ENCODE results near the gene GLRX3. TPM values are rescaled to one million over a fixed set of nuclear protein-coding genes. Genes with fewer than 3 reads are reported as not detected.

The GLRX3 gene
- total and polyA plus RNA-seq, 2 of the 13 experiments (the other 11 are each of a cell fraction or from before 2014, with no cell fraction given): 91.4 to 135 TPM

DNA sequence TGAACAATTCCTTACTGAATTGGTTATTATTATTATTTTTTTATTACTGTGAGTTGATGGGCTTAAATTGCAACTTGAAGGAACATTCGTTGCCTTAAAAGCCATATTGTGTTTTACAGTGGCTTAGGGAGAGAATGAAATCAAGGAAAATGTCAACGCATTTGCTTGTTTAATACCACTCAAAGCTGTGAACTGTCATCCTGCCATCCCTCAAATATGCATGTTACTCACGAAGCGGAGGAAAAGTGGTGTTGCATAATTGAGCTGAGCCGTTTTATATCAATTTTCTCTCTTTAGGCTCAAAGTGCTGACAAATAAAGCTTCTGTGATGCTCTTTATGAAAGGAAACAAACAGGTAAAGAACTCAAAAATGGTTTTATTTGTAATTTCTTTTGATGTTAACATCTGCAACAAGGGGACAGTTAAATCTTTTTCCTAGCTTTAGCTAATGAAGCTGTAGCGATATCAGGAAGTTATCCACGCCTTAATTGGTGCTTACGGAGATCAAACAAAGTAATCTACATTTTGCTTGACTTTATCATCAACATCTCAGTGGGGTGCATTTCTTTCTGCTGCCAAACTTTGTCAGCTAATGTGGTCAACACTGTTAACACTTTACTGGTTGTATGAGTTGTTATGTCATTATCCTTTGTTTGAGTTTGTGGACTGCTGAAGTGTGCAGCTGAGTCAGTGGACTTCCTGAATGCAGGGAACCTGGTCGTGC, 33.1 kb downstream of the GLRX3 start (continued):
- TF ChIP-seq ZBTB7A (CRISPR knock-in tag; IDR thresholded peaks at IDR 0.05) (no peak), ZNF143 (CRISPR knock-in tag; IDR thresholded peaks at IDR 0.05) (no peak), SAP130 (CRISPR knock-in tag; IDR thresholded peaks at IDR 0.05; ENCODE audit: low read depth) (no peak), CHD4 (IDR thresholded peaks at IDR 0.05; ENCODE audit: borderline replicate concordance, low read length) (no peak)

DNA sequence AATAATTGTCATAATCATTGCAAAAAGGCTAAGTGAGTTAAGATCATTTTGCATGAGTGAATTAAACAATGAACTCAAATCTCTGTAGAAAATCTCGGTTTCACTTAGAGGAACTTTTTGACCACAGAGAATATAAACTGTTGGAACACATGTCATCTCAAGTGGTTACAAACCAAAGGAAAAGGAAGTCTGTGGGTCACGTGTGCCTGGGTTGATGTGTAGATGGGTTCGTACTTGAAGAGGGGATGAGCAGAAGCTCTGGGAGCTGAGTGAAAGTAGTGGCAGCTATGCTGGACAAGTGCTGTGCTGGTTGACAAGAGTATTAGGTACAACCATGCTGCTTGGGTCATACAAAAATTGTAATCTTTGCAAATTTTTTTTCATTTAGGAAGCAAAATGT, 35.0 kb downstream of the GLRX3 start:
- Histone ChIP-seq H3K4me1 (ENCODE audit: insufficient read depth, low read length) (no peaks in the 10 kb centered on the region), H3K27ac (ENCODE audit: extremely low read length, insufficient read depth, low read length) (no peak overlapping the region), H4K20me1 (ENCODE audit: insufficient read depth, low read length) (no peaks in the 10 kb centered on the region), H3K4me3 (replicated peaks in 1 of 3; ENCODE audit: insufficient read depth in 1 of 3, low read depth in 2 of 3, low read length in 3 of 3) (no peak overlapping the region), H3K9me3 (ENCODE audit: low read length) (no peaks in the 10 kb centered on the region), H3K36me3 (replicated peaks in 1 of 2; ENCODE audit: control insufficient read depth in 1 of 2, insufficient read depth in 2 of 2, low read length in 2 of 2) (peaks cover 15 to 78% of the 10 kb centered on the region in 2 experiments), H3K79me2 (ENCODE audit: insufficient read depth, low read length) (peaks cover 3% of the 10 kb centered on the region), H3K9ac (ENCODE audit: insufficient read depth, low read depth, low read length) (no peak overlapping the region), H3K4me2 (ENCODE audit: low read depth, low read length) (no peak overlapping the region), H2AFZ (ENCODE audit: low read length) (no peak overlapping the region), H3K27me3 (ENCODE audit: control insufficient read depth in 1 of 2, insufficient read depth in 2 of 2, low read length in 2 of 2) (no peaks in the 10 kb centered on the region)
- intact Hi-C loops (cut with micrococcal nuclease; ENCODE audit: unreplicated experiment) (no loop called here), in situ Hi-C loops (cut with HindIII; ENCODE audit: extremely low pct_ligation_motif_present, low pct_unique_long_range_greater_than_20kb) (no loop called here)
- CTCF ChIA-PET (ENCODE audit: low intra/inter-chr PET ratio, low total read pairs): no interaction called here
- DNase-seq (ENCODE audit: low spot score): no peak
- BruUV-seq (replicated peaks): no TSS peak
- 95% methylated on average over 3 of the region's 3 CpGs for WGBS (ENCODE audit: low lambda C conversion rate)
- no peak for ATAC-seq
- FAIRE-seq: no peak
- POLR2A ChIA-PET: no interaction called here
- TF ChIP-seq NRL (CRISPR knock-in tag; IDR thresholded peaks at IDR 0.05; ENCODE audit: borderline replicate concordance) (no peak), ZNF260 (CRISPR knock-in tag; IDR thresholded peaks at IDR 0.05; ENCODE audit: borderline replicate concordance, low read depth) (no peak), REPIN1 (CRISPR knock-in tag; IDR thresholded peaks at IDR 0.05; ENCODE audit: borderline replicate concordance, low read depth) (no peak), ZNF782 (CRISPR knock-in tag; IDR thresholded peaks at IDR 0.05; ENCODE audit: borderline replicate concordance) (no peak)
- TF ChIP-seq, protein P1, sequence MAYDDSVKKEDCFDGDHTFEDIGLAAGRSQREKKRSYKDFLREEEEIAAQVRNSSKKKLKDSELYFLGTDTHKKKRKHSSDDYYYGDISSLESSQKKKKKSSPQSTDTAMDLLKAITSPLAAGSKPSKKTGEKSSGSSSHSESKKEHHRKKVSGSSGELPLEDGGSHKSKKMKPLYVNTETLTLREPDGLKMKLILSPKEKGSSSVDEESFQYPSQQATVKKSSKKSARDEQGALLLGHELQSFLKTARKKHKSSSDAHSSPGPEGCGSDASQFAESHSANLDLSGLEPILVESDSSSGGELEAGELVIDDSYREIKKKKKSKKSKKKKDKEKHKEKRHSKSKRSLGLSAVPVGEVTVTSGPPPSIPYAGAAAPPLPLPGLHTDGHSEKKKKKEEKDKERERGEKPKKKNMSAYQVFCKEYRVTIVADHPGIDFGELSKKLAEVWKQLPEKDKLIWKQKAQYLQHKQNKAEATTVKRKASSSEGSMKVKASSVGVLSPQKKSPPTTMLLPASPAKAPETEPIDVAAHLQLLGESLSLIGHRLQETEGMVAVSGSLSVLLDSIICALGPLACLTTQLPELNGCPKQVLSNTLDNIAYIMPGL (CRISPR knock-in tag; IDR thresholded peaks at IDR 0.05; ENCODE audit: borderline replicate concordance in 1 of 2, low read depth in 1 of 2): no peak
- TF ChIP-seq, protein P2, sequence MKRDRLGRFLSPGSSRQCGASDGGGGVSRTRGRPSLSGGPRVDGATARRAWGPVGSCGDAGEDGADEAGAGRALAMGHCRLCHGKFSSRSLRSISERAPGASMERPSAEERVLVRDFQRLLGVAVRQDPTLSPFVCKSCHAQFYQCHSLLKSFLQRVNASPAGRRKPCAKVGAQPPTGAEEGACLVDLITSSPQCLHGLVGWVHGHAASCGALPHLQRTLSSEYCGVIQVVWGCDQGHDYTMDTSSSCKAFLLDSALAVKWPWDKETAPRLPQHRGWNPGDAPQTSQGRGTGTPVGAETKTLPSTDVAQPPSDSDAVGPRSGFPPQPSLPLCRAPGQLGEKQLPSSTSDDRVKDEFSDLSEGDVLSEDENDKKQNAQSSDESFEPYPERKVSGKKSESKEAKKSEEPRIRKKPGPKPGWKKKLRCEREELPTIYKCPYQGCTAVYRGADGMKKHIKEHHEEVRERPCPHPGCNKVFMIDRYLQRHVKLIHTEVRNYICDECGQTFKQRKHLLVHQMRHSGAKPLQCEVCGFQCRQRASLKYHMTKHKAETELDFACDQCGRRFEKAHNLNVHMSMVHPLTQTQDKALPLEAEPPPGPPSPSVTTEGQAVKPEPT (CRISPR knock-in tag; IDR thresholded peaks at IDR 0.05; ENCODE audit: low read depth): no peak
- TF ChIP-seq, protein P3, sequence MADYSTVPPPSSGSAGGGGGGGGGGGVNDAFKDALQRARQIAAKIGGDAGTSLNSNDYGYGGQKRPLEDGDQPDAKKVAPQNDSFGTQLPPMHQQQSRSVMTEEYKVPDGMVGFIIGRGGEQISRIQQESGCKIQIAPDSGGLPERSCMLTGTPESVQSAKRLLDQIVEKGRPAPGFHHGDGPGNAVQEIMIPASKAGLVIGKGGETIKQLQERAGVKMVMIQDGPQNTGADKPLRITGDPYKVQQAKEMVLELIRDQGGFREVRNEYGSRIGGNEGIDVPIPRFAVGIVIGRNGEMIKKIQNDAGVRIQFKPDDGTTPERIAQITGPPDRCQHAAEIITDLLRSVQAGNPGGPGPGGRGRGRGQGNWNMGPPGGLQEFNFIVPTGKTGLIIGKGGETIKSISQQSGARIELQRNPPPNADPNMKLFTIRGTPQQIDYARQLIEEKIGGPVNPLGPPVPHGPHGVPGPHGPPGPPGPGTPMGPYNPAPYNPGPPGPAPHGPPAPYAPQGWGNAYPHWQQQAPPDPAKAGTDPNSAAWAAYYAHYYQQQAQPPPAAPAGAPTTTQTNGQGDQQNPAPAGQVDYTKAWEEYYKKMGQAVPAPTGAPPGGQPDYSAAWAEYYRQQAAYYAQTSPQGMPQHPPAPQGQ (CRISPR knock-in tag; IDR thresholded peaks at IDR 0.05; ENCODE audit: borderline replicate concordance): no peak
- TF ChIP-seq, protein P4, sequence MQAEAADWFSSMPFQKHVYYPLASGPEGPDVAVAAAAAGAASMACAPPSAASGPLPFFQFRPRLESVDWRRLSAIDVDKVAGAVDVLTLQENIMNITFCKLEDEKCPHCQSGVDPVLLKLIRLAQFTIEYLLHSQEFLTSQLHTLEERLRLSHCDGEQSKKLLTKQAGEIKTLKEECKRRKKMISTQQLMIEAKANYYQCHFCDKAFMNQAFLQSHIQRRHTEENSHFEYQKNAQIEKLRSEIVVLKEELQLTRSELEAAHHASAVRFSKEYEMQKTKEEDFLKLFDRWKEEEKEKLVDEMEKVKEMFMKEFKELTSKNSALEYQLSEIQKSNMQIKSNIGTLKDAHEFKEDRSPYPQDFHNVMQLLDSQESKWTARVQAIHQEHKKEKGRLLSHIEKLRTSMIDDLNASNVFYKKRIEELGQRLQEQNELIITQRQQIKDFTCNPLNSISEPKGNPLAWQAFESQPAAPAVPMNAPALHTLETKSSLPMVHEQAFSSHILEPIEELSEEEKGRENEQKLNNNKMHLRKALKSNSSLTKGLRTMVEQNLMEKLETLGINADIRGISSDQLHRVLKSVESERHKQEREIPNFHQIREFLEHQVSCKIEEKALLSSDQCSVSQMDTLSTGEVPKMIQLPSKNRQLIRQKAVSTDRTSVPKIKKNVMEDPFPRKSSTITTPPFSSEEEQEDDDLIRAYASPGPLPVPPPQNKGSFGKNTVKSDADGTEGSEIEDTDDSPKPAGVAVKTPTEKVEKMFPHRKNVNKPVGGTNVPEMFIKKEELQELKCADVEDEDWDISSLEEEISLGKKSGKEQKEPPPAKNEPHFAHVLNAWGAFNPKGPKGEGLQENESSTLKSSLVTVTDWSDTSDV (CRISPR knock-in tag; IDR thresholded peaks at IDR 0.05): no peak

Measured in HepG2 (cell line).